GM21526 (cell line): ENCODE measurements around the gene RIPK4.
"Not testable (repeated sequence)": the region's sequence is repeated elsewhere in the genome, so short reads cannot be mapped to it uniquely, and the experiment has no call there.

Experiments
- ATAC-seq: cut with Tn5 transposase; IDR thresholded peaks from one replicate; pipeline ENCODE4 v1.9.1; 2021; ENCODE audit warnings: moderate library complexity; ENCODE audit not compliant: unreplicated experiment, low FRiP score

RIPK4 gene

DNA sequence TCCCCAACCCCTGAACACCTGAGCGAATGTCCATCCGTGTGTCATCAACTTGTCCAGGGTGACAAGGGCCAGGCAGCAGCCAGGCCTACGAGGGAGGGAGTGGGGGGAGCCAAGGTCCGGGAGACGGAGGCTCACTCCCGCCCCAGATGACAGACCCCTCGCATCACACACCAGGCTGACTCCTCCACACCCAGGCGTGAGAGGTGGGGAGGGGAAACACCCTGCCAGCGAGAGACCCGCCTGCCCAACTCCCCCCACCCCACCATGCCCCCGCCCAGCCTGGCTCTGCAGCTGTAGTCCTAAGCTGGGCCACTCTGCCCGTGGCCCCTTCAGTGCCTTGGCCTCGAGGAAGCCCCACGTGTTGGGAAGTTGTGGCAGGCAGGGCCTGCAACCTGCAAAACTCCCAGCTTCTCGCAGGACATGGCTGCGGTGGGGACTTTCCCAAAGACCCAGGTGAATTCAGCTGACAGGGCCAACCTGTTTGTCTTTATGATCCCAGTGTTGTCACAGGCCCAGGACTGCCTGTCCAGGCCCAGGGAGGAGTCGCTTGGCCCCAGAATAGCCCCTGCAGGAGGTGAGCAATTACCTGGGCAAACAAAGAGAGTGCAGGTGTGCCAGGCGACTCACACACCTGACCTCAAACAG, 62.9 kb downstream of the RIPK4 start:
- no peak for ATAC-seq

DNA sequence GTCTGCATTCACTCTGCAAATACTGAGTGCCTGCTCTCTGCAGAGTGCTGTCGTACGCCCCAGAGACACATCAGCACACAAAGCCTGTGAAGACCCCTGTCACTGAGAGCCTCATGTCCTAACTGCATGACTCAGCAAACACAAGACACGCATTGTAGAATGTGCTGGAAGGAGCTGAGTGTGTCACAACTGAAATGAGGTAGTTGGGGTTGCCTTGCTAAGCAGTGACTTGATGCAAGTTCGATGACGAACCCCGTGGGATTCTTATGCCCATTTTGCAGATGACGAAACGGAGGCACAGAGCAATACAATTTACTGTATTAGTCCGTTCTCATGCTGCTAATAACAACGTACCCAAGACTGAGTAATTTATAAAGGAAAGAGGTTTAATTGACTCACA, 65.1 kb downstream of the RIPK4 start:
- no peak for ATAC-seq

DNA sequence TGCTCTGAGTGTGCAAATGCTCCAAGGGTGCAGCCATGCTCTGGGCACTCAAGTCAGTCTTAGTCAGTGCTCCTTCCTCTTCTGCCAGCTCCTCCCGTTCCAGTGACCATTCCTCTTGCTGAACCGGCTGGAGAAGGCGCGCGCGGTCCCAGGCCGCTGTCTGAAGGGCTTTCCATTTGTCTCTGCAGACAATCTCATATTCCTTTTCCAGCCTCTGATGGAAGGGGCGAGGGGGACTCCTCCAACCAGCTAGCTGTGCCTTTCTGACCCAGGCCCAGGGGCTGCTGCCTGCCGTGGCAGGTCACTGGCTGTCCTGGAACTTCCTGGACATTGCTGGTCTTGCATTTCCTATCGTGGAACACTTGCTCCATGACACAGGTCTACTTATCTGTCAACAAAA, 67.5 kb downstream of the RIPK4 start:
- no peak for ATAC-seq

DNA sequence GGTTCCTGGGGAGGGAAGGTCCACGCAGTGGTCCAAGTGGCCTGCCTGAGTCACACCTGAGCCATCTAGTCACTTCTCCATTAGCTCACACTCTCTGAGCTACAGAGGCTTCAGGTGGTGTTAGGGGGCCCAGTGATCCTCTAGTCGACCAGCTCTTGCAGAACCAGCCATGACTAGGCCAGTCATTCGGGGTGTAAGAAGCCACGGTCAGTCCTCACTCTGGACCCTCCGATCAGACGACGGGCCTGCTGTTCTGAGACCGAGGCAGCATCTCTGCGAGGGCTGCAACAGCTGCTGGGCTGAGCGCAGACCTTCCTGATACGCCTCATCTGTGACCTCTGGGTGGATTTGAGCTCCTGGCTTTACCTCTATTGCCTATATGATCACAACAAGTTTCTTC, 68.8 kb downstream of the RIPK4 start:
- ATAC-seq, result no peak

DNA sequence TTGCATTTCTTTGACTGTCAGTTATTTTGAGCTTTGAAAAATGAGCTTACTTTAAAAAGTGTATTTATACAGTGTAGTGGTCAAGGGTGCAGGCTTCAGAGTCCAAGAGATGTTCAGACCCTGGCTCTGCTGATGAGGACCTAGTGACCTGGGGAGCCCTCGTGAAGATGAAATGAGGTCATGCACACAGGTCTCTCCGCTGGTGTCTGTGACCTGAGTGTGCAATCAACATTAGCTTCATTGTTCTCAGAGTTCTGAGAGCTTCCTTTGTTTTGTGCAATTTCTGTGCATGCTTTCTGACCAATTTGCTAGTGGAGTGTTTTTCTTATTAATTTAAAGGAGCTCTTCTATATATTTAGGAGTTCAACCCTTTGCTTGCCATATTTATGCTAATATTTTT, 71.3 kb downstream of the RIPK4 start:
- no peak for ATAC-seq

DNA sequence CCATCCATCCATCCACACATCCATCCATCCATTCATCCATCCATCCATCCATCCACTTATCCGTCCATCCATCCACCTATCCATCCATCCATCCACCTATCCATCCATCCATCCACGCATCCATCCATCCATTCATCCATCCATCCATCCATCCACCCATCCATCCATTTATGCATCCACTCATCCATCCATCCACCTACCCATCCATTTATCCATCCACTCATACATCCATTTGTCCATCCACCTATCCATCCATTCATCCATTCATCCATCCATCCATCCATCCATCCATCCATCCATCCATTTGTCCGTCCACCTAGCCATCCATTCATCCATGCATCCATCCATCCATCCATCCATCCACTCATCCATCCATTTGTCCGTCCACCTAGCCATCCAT, 72.8 kb downstream of the RIPK4 start:
- not testable (repeated sequence) for ATAC-seq

DNA sequence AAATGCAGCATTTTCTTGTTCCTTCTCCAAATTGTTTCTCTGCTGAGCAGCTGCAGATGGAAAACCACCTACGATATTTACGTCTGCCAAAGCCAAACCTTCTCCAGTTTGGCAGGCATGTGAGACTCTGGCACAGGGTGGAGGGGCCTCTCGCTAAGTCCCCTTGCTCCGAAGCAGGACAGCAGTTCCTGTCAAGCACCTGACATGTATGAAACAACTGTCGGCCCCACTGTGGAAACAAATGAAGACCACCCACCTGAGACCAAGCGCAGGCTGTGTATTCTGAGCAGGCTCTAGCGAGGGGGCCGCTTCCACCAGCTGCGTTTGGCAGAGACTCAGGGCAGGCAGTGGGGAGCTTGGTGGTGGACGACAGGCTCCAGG, 74.7 kb downstream of the RIPK4 start:
- no peak for ATAC-seq

DNA sequence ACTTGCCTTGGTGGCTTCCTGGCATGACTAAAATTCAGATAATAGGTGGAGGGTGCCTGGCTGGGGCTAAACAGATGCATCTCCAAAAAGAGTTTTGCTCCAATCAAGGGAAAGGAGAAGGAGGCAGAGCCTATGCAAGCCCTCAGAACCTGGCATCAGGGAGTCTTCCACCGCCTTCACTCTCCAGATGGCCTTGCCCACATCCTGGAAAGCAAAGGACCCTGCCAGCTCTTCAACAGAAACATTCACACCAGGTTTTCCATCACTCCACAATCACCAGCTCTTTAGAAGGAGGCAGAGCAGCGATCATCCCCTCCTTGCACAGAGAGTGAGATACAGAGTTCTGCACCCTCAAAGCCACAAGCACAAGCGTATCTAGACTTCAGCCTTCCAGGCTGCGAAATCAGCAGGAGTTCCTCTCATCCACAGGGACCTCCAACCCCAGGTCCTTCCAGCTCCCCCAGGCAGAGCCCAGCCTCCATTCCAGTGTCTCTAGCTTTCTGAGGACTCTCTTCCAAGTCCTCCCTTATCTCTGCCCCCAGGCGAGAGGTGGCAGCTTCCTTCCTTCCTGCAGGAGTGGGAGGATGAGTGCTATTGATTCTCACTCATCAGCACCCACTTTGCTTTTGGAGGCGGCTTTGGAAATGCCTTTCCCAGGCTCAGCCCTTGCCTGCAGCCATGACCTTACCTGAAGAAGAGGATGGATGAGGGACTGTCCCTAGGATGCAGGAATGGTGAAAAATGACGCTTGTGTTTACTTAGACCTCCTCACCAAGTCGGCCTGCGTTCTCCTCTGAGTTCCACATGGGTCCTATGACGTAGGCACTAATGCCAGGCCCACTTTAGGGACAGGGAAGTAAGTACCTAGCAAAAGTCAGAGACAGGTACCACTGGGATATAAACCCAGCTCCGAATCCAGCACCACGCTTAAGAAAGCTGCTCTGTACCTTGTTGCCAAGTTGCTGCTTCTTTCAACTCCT, 75.4 kb downstream of the RIPK4 start:
- no peak for ATAC-seq
